ENCODE data around the gene ADAM10. TPM values are rescaled to one million over a fixed set of nuclear protein-coding genes. Genes with fewer than 3 reads are reported as not detected.

Gene ADAM10
- total RNA-seq, 1 experiment from 2014 or later = 239 TPM

- no TSS peak for BruUV-seq (replicated peaks)
- intact Hi-C loops (cut with micrococcal nuclease; ENCODE audit: unreplicated experiment) = no loop called here
Observed at GRCh38 chr15:58539548-58539947, 210.0 kb downstream of the ADAM10 start.

GRCh38 chr15:58538901-58539300 lies 210.6 kb downstream of the ADAM10 start:
- no TSS peak for BruUV-seq (replicated peaks)
- intact Hi-C loops (cut with micrococcal nuclease; ENCODE audit: unreplicated experiment) = no loop called here

More at GRCh38 chr15:58539548-58539947, 210.0 kb downstream of the ADAM10 start:
- CTCF ChIA-PET = no interaction called here
- DNase-seq = no peak
- H3K79me2 ChIP-seq (ENCODE audit: low read depth) = no peaks in the 10 kb centered on the region
- H3K27me3 ChIP-seq (ENCODE audit: insufficient read depth, low read depth) = no peaks in the 10 kb centered on the region
- no peak overlapping the region for H3K4me3 ChIP-seq
- no peak for TF ChIP-seq EZH2 (IDR thresholded peaks at IDR 0.05; ENCODE audit: low read depth)
- TF ChIP-seq CTCF (conservative IDR thresholded peaks at IDR 0.05) = no peak
- H3K4me1 ChIP-seq (replicated peaks; ENCODE audit: insufficient read depth) = peaks cover 6% of the 10 kb centered on the region
- no peaks in the 10 kb centered on the region for H3K9me2 ChIP-seq (ENCODE audit: insufficient read depth)
- no peaks in the 10 kb centered on the region for H3F3A ChIP-seq (ENCODE audit: insufficient read depth, low read depth)
- H4K20me1 ChIP-seq (ENCODE audit: insufficient read depth) = no peaks in the 10 kb centered on the region
- no peak overlapping the region for H2AFZ ChIP-seq
- H3K36me3 ChIP-seq (ENCODE audit: low read depth) = no peaks in the 10 kb centered on the region
- POLR2A ChIA-PET (ENCODE audit: unreplicated experiment) = no interaction called here
- no peaks in the 10 kb centered on the region for H3K9me3 ChIP-seq (ENCODE audit: insufficient read depth, low read depth)
- no peak overlapping the region for H3K4me2 ChIP-seq
- no peak overlapping the region for H3K27ac ChIP-seq

More at GRCh38 chr15:58538901-58539300, 210.6 kb downstream of the ADAM10 start:
- DNase-seq = no peak
- Histone ChIP-seq H2AFZ (no peak overlapping the region), H3K36me3 (ENCODE audit: low read depth) (no peaks in the 10 kb centered on the region), H3K27me3 (ENCODE audit: insufficient read depth, low read depth) (no peaks in the 10 kb centered on the region), H3K4me2 (peak overlapping the region; percentile 26; the same call in 1 of the 2 replicates), H3K9me3 (ENCODE audit: insufficient read depth, low read depth) (no peaks in the 10 kb centered on the region), H3K79me2 (ENCODE audit: low read depth) (no peaks in the 10 kb centered on the region), H4K20me1 (ENCODE audit: insufficient read depth) (no peaks in the 10 kb centered on the region), H3K4me3 (no peak overlapping the region), H3K9me2 (ENCODE audit: insufficient read depth) (no peaks in the 10 kb centered on the region), H3K4me1 (replicated peaks; ENCODE audit: insufficient read depth) (peaks cover 6% of the 10 kb centered on the region), H3F3A (ENCODE audit: insufficient read depth, low read depth) (no peaks in the 10 kb centered on the region), H3K27ac (no peak overlapping the region)
- TF ChIP-seq EZH2 (IDR thresholded peaks at IDR 0.05; ENCODE audit: low read depth) = no peak
- TF ChIP-seq CTCF (conservative IDR thresholded peaks at IDR 0.05) = no peak
- ChIA-PET POLR2A (ENCODE audit: unreplicated experiment) (no interaction called here), CTCF (no interaction called here)

Other genes starting within 250 kb of the ADAM10 start
- gene MINDY2, start 21.6 kb upstream of the ADAM10 start, total RNA-seq (2021) = 18.4 and 22.8 TPM in 2 replicates
- gene SLTM, start 184.0 kb upstream of the ADAM10 start, total RNA-seq (2021) = 81.4 and 110 TPM in 2 replicates
- 30.2 and 37.7 TPM in 2 replicates for gene RNF111, start 238.0 kb upstream of the ADAM10 start, total RNA-seq (2021)

Data from PC-9 (cell line).